Left kidney (tissue), 2 donors: ENCODE results near the gene RGN. TPM values are rescaled to one million over a fixed set of nuclear protein-coding genes. Genes with fewer than 3 reads are reported as not detected.
"Not testable (repeated sequence)": the region's sequence is repeated elsewhere in the genome, so short reads cannot be mapped to it uniquely, and the experiment has no call there.

Source experiments
- DNase-seq: peaks from one replicate; pipeline ENCODE4 v3.0.0-alpha.2; 2013
- polyA plus RNA-seq: library from polyadenylated mRNA; unstranded; fragments of 120-200 nt; gene quantifications from one replicate; pipeline ENCODE4 v1.2.1, GENCODE V29; 2013; ENCODE audit not compliant: insufficient read length

The RGN gene
- polyA plus RNA-seq, 1 donor: 42.7 TPM

GRCh38 chrX:47112316-47112954, 34.2 kb downstream of the RGN start:
- DNase-seq: no peak

DNA sequence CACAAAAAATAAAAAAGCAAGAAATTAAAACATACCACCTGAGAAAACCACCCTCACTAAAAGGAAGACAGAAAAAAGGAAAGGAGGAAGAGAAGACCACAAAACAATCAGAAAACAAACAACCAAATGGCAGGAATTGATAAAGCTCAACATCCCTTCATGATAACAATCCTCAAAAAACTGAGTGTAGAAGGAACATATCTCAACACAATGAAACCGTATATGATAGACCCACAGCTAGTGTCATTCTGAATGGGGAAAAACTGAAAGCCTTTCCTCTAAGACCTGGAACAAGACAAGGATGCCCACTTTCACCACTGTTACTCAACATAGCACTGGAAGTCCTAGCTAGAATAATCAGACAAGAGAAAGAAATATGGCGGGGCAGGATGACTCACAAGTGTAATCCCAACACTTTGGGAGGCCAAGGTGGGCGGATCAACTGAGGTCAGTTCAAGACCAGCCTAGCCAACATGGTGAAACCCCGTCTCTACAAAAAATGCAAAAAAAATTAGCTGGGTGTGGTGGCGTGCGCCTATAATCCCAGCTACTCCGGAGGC, 38.4 kb downstream of the RGN start:
- DNase-seq: not testable (repeated sequence)

DNA sequence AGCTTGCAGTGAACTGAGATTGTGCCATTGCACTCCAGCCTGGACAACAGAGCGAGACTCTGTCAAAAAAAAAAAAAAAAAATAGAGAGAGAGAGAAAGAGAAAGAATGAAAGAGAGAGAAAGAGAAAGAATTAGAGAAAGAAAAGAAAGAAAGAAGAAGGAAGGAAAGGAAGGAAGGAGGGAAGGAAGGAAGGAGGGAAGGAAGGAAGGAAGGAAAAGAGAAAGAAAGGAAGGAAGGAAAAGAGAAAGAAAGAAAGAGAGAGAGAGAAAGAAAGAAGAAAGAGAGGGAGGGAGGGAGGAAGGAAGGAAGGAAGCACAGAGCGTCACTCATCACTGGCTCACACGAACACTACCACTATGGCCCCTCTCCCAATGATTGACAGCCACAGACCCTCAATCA, 46.2 kb downstream of the RGN start:
- DNase-seq: not testable (repeated sequence)

DNA sequence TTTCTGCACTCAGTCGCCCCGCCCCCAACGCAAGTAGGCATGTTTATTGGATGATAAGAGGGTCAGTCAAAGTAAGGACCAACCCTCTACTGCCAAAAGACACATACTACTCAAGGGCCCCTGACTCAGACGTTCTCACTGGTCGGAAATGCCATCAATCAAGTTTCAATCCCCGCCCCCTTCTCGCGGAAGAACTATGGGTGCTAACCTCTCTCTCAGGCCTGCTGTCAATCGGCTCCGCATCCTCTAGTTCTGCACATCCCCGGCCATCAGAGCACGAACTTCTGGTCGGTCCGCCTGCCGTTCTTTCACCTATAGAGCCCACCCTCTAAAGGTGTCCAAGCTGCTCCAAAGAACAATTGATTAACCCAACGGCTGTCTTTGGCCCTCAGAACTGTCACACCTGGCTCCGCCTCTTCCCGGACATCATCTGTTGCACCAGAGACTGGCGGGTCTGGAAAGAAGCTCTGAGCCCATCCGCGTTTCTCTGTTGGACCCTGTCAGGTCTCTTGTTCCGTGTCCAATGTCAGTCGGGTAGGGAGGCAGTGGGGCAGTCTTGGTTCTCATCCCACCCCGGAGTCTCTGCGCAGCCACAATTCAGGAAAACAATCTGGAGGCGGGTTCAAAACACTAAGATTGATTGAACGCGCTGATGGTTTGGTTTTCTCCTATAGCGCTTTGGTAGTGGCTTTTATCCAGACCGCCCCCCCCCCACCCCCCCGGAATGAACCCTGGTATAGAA, 51.1 kb downstream of the RGN start:
- peak; percentile 95 for DNase-seq

GRCh38 chrX:47129899-47130358, 51.7 kb downstream of the RGN start:
- no peak for DNase-seq

- DNase-seq: no peak
Measured at GRCh38 chrX:47133493-47133892, 55.2 kb downstream of the RGN start.

GRCh38 chrX:47135650-47136049, 57.4 kb downstream of the RGN start:
- not testable (repeated sequence) for DNase-seq

- DNase-seq: no peak
Measured at GRCh38 chrX:47138171-47138570, 59.9 kb downstream of the RGN start.

Other genes with a start within 250 kb of the RGN start
- gene RP2, start 241.4 kb upstream of the RGN start, polyA plus RNA-seq: 15.5 TPM
- 30.1 TPM for gene JADE3, start 166.0 kb upstream of the RGN start, polyA plus RNA-seq
- gene NDUFB11, start 66.3 kb downstream of the RGN start, polyA plus RNA-seq: 80.5 TPM
- 46.4 TPM for gene RBM10, start 66.8 kb downstream of the RGN start, polyA plus RNA-seq
- gene UBA1, start 115.4 kb downstream of the RGN start, polyA plus RNA-seq: 266 TPM
- gene CDK16, start 140.2 kb downstream of the RGN start, polyA plus RNA-seq: 113 TPM
- 170 TPM for gene USP11, start 154.6 kb downstream of the RGN start, polyA plus RNA-seq